VCaP (cell line): ENCODE data around the gene OR4D11.
A peak's percentile ranks its signal among the peaks of the same experiment; 100 is the strongest.

Experiments
- H3K27ac ChIP-seq: fragments of 450-650 bp; 2 replicates; pipeline ENCODE4 v1.5.1; 2017
- CTCF ChIP-seq: fragments of 450-650 bp; conservative IDR thresholded peaks from 2 replicates; pipeline ENCODE4 v1.5.1; 2017; ENCODE audit warnings: mild to moderate bottlenecking, moderate library complexity

OR4D11 gene

GRCh38 chr11:59550368-59550841 is 47.0 kb downstream of the OR4D11 start:
- H3K27ac ChIP-seq: peak overlapping the region; percentile 58
- peak; percentile 66 for TF ChIP-seq CTCF

DNA sequence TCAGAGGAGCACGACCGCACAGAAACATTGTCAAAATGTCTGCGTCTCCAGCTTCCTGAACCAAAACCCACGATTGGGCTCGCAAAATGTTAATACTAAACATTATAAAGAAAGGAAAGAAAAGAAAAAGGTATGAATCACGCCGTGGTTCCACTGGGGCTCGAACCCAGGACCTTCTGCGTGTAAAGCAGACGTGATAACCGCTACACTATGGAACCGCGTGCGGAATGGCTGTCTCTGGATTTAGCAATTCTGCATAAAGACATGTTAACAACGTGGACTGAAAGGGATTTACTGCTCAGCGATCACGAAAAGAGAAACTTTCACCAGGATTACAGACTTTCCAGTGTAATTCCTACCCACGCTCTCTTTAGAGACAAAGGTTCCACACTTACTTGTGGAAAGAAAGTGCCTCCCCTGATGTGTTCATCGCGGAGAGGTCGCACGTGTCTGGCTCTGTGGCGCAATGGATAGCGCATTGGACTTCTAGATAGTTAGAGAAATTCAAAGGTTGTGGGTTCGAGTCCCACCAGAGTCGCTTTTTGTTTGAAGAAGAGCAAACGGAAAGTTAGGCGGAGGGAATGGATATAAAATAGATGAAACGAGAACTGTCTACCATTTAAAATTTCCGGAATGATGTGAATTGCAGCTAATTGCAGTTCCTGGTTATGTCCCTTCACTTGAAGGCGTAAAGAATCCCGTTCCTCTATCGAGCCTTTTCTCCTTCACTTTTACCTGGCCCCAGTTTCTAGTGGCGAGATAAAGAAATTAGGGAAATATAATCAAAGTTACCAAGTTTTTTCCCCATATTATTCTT is 47.7 kb downstream of the OR4D11 start:
- no peak for TF ChIP-seq CTCF
- H3K27ac ChIP-seq: peak overlapping the region; percentile 58

DNA sequence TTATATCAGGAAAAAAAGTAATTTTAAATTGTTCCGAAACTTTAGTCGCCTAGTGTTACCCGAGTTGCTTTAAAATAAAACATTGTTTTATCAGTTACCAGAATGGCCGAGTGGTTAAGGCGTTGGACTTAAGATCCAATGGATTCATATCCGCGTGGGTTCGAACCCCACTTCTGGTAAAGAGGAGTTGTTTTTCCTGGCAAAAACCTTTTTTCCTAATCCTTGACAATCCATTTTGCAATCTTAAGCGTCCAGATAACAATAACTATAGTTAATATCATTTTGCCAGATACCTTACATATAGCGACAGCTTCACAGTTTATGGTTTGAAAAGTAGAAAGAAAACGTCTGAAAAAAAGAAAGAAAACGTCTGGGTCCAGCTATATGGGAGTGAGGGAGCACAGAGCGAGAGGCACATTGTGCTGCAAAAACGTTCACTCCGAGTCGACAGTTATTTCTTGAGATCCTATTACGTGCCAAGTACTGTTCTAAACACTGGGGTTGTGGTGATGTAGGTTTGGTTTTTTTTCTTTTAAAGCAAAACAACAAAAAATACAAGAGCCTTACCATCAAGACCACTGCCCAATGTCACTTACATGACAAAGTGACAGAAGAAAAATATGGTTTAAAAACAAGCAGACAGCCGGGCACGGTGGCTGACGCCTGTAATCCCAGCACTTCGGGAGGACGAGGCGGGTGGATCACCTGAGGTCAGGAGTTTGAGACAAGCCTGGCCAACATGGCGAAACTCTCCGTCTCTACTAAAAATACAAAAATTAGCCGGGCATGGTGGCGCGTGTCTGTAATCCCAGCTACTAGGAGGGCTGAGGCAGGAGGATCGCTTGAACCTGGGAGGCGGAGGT is 48.5 kb downstream of the OR4D11 start:
- no peak for TF ChIP-seq CTCF

GRCh38 chr11:59552844-59553243 is 49.5 kb downstream of the OR4D11 start:
- H3K27ac ChIP-seq: no peak overlapping the region
- TF ChIP-seq CTCF: no peak

More for the DNA sequence above, 48.5 kb downstream of the OR4D11 start:
- peak overlapping the region; percentile 58 for H3K27ac ChIP-seq

DNA sequence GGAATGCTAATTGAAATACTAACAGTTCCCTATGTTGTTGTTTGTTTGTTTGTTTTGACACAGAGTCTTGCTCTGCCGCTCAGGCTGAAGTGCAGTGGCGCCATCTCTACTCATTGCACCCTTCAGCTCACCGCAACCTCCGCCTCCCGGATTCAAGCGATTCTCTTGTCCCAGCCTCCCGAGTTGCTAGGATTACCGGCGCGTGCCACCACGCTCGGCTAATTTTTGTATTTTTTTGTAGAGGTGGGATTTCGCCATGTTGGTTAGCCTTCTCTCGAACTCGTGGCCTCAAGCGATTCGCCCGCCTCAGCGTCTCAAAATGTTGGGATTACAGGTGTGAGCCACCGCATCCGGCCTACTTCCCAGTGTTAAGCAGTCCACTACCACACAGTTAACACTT is 49.9 kb downstream of the OR4D11 start:
- TF ChIP-seq CTCF: no peak
- H3K27ac ChIP-seq: no peak overlapping the region
